Hepatocyte (in vitro differentiated cells): ENCODE data around the gene GALNT15. TPM values are rescaled to one million over a fixed set of nuclear protein-coding genes. Genes with fewer than 3 reads are reported as not detected.

Experiments used
- DNase-seq: peaks from one replicate; pipeline ENCODE4 v3.0.0-alpha.2; 2016; ENCODE audit warnings: low spot score
- H2AFZ ChIP-seq: fragments of 200-600 bp; sonication (generic); 2 replicates; pipeline ENCODE4 v1.6.0; 2016; ENCODE audit warnings: antibody characterized with exemption, mild to moderate bottlenecking
- H3K27ac ChIP-seq: fragments of 200-600 bp; sonication (generic); 2 replicates; pipeline ENCODE4 v1.5.1; 2016; ENCODE audit warnings: mild to moderate bottlenecking
- H3K27me3 ChIP-seq: fragments of 200-600 bp; sonication (generic); 2 replicates; pipeline ENCODE4 v1.6.1; 2016
- H3K36me3 ChIP-seq: fragments of 200-600 bp; sonication (generic); replicated peaks from 2 replicates; pipeline ENCODE4 v1.5.1; 2016; ENCODE audit warnings: low read depth; ENCODE audit not compliant: insufficient read depth
- H3K4me1 ChIP-seq: fragments of 200-600 bp; sonication (generic); 2 replicates; pipeline ENCODE4 v1.5.1; 2016; ENCODE audit warnings: mild to moderate bottlenecking, moderate library complexity; ENCODE audit not compliant: insufficient read depth
- H3K4me2 ChIP-seq: fragments of 200-600 bp; sonication (generic); 2 replicates; pipeline ENCODE4 v1.6.0; 2016
- H3K4me3 ChIP-seq: fragments of 200-600 bp; sonication (generic); 2 replicates; pipeline ENCODE4 v1.5.1; 2016; ENCODE audit warnings: mild to moderate bottlenecking
- H3K79me2 ChIP-seq: fragments of 200-600 bp; sonication (generic); 2 replicates; pipeline ENCODE4 v1.6.0; 2017; ENCODE audit warnings: mild to moderate bottlenecking
- H3K9me2 ChIP-seq: fragments of 200-600 bp; sonication (generic); replicated peaks from 2 replicates; pipeline ENCODE4 v1.6.0; 2017; ENCODE audit warnings: mild to moderate bottlenecking; ENCODE audit not compliant: insufficient read depth
- H3K9me3 ChIP-seq: fragments of 200-600 bp; sonication (generic); 2 replicates; pipeline ENCODE4 v1.5.1; 2016; ENCODE audit warnings: low read depth, mild to moderate bottlenecking
- H4K20me1 ChIP-seq: fragments of 200-600 bp; sonication (generic); 2 replicates; pipeline ENCODE4 v1.6.0; 2016; ENCODE audit warnings: mild to moderate bottlenecking; ENCODE audit not compliant: insufficient read depth, poor library complexity, severe bottlenecking
- CTCF ChIP-seq: fragments of 200-600 bp; sonication (generic); IDR thresholded peaks from 2 replicates; pipeline ENCODE4 v1.5.1; 2016; ENCODE audit warnings: antibody characterized with exemption, mild to moderate bottlenecking; ENCODE audit not compliant: poor library complexity
- EZH2 ChIP-seq: fragments of 200-600 bp; sonication (generic); IDR thresholded peaks from 2 replicates; pipeline ENCODE4 v1.6.1; 2016; ENCODE audit warnings: antibody characterized with exemption, mild to moderate bottlenecking, borderline replicate concordance
- EZH2phosphoT487 ChIP-seq: fragments of 200-600 bp; sonication (generic); IDR thresholded peaks from one replicate; pipeline ENCODE4 v1.6.1; 2018; ENCODE audit warnings: antibody characterized with exemption, mild to moderate bottlenecking, low read depth, moderate library complexity; ENCODE audit not compliant: unreplicated experiment, severe bottlenecking
- WGBS: methylation state at CpG from one replicate; pipeline ENCODE4 v1.1.6; 2016; ENCODE audit warnings: low lambda C conversion rate; ENCODE audit errors: missing lambda C conversion rate; 5-methylcytosine and 5-hydroxymethylcytosine counted together
- polyA plus RNA-seq: library from polyadenylated mRNA; unstranded; fragments of >200 nt; fragmentation: Nextera tagmentation; extraction: Ambion mirVana; gene quantifications from 2 replicates; pipeline ENCODE4 v1.2.1, GENCODE V29; 2016
- total RNA-seq: library from RNA; depleted of rRNA; stranded (reverse); fragments of >200 nt; gene quantifications from 2 replicates; pipeline ENCODE4 v1.2.3, GENCODE V29; 2014

The GALNT15 gene
- total and polyA plus RNA-seq, 2 experiments from 2014 or later, result 1.1 to 1.4 TPM

GRCh38 chr3:16183601-16184270 is 9.3 kb downstream of the GALNT15 start:
- Histone ChIP-seq H3K4me1 (no peaks in the 10 kb centered on the region), H3K36me3 (no peaks in the 10 kb centered on the region), H3K27me3 (no peaks in the 10 kb centered on the region), H3K4me2 (no peak overlapping the region), H4K20me1 (no peaks in the 10 kb centered on the region), H2AFZ (no peak overlapping the region), H3K27ac (no peak overlapping the region), H3K9me2 (no peaks in the 10 kb centered on the region), H3K4me3 (no peak overlapping the region), H3K79me2 (no peaks in the 10 kb centered on the region), H3K9me3 (no peaks in the 10 kb centered on the region)
- peak; percentile 68 for DNase-seq
- TF ChIP-seq EZH2 (no peak), CTCF (no peak), EZH2phosphoT487 (no peak)
- WGBS, result 71% methylated on average over 7 of the region's 7 CpGs

- Histone ChIP-seq H4K20me1 (no peaks in the 10 kb centered on the region), H3K9me3 (no peaks in the 10 kb centered on the region), H3K4me3 (no peak overlapping the region), H3K36me3 (no peaks in the 10 kb centered on the region), H3K79me2 (no peaks in the 10 kb centered on the region), H2AFZ (no peak overlapping the region), H3K9me2 (no peaks in the 10 kb centered on the region), H3K4me2 (no peak overlapping the region), H3K4me1 (no peaks in the 10 kb centered on the region), H3K27ac (no peak overlapping the region), H3K27me3 (no peaks in the 10 kb centered on the region)
- WGBS, result 70% methylated on average over 1 of the region's 1 CpG
- no peak for TF ChIP-seq CTCF
- no peak for DNase-seq
These were observed 11.6 kb downstream of the GALNT15 start for GRCh38 chr3:16186086-16186485.

GRCh38 chr3:16186565-16186964 is 12.1 kb downstream of the GALNT15 start:
- 85% methylated on average over 3 of the region's 3 CpGs for WGBS
- TF ChIP-seq CTCF (no peak), EZH2phosphoT487 (no peak)
- no peak overlapping the region for H2AFZ ChIP-seq
- no peaks in the 10 kb centered on the region for H3K27me3 ChIP-seq
- no peak for DNase-seq
- no peak overlapping the region for H3K4me3 ChIP-seq
- H3K79me2 ChIP-seq, result no peaks in the 10 kb centered on the region
- H3K4me1 ChIP-seq, result no peaks in the 10 kb centered on the region
- H3K4me2 ChIP-seq, result no peak overlapping the region
- no peaks in the 10 kb centered on the region for H3K9me2 ChIP-seq
- H3K36me3 ChIP-seq, result no peaks in the 10 kb centered on the region
- no peak overlapping the region for H3K27ac ChIP-seq
- H4K20me1 ChIP-seq, result no peaks in the 10 kb centered on the region
- H3K9me3 ChIP-seq, result no peaks in the 10 kb centered on the region
